HepG2 (cell line): ENCODE results near the gene BPHL. TPM values are rescaled to one million over a fixed set of nuclear protein-coding genes. Genes with fewer than 3 reads are reported as not detected.

Source experiments
- DPF2 ChIP-seq: sonication (generic); formaldehyde crosslinking; IDR thresholded peaks from 2 replicates; pipeline ENCODE4 v1.4.0; 2020; ENCODE audit warnings: mild to moderate bottlenecking, low read depth, missing genetic modification reagents, borderline replicate concordance
- GABPB1 ChIP-seq: IDR thresholded peaks from 2 replicates; pipeline ENCODE4 v1.6.1; 2016; ENCODE audit warnings: mild to moderate bottlenecking, missing genetic modification reagents, moderate library complexity, missing compliant biosample characterization
- HDAC1 ChIP-seq: sonication (generic); formaldehyde crosslinking; IDR thresholded peaks from 2 replicates; pipeline ENCODE4 v1.5.1; 2020; ENCODE audit warnings: mild to moderate bottlenecking, missing genetic modification reagents
- ISX ChIP-seq: sonication (generic); formaldehyde crosslinking; conservative IDR thresholded peaks from 2 replicates; pipeline ENCODE4 v1.5.0; 2020; ENCODE audit warnings: missing genetic modification reagents
- POLR2G ChIP-seq: fragments of 200-400 bp; formaldehyde crosslinking; IDR thresholded peaks from 2 replicates; pipeline ENCODE4 v1.6.1; 2018; ENCODE audit warnings: mild to moderate bottlenecking, low read depth, low read length, moderate library complexity
- SOX6 ChIP-seq, 2 experiments: fragments of 450-650 bp in 1 of 2; sonication (generic) in 1 of 2; formaldehyde crosslinking in 1 of 2; IDR thresholded peaks; 2 replicates each; pipeline versions ENCODE4 v1.4.0 to v1.6.1; 2017 to 2020; ENCODE audit warnings: antibody characterized with exemption in 1 of 2, mild to moderate bottlenecking in 1 of 2, missing genetic modification reagents in 1 of 2
- ZNF10 ChIP-seq: sonication (generic); formaldehyde crosslinking; IDR thresholded peaks from 2 replicates; pipeline ENCODE4 v1.4.0; 2020; ENCODE audit warnings: mild to moderate bottlenecking, low read depth, missing genetic modification reagents, borderline replicate concordance
- ZNF546 ChIP-seq: sonication (generic); formaldehyde crosslinking; conservative IDR thresholded peaks from 2 replicates; pipeline ENCODE4 v1.8.1; 2023; ENCODE audit warnings: mild to moderate bottlenecking, missing genetic modification reagents
- polyA plus RNA-seq, 8 experiments: library from polyadenylated mRNA; depleted of rRNA in 3 of 8; stranded (reverse) in 7 of 8; unstranded in 1 of 8; fragments of >200 nt; fragmentation: Illumina TruSeq in 4 of 8; extraction: Trizol in 4 of 8; gene quantifications; 2 replicates each; pipeline versions ENCODE4 v1.2.1 to v1.2.3, GENCODE V29; 2011 to 2016; ENCODE audit warnings: low read depth in 4 of 8, missing spikeins in 1 of 8, mixed read lengths in 1 of 8; ENCODE audit not compliant: insufficient read depth in 1 of 8
- total RNA-seq, 5 experiments: library from RNA; depleted of rRNA; stranded (reverse); fragments of >200 nt; fragmentation: Illumina TruSeq; extraction: Trizol; gene quantifications; 2 replicates each; pipeline ENCODE4 v1.2.3, GENCODE V29; 2016; ENCODE audit warnings: low read depth in 1 of 5
- TF ChIP-seq, protein P1 (sequence below): sonication (generic); formaldehyde crosslinking; IDR thresholded peaks from 2 replicates; pipeline ENCODE4 v1.5.0; 2020; ENCODE audit warnings: missing genetic modification reagents
- TF ChIP-seq, protein P2 (sequence below), 2 experiments: sonication (generic) in 1 of 2; formaldehyde crosslinking in 1 of 2; IDR thresholded peaks; 2 replicates each; pipeline versions ENCODE4 v1.6.1 to v1.9.0; 2014 to 2022; ENCODE audit warnings: antibody characterized with exemption in 1 of 2, borderline replicate concordance in 1 of 2, inconsistent platforms in 1 of 2, low read depth in 1 of 2, missing genetic modification reagents in 1 of 2
- TF ChIP-seq, protein P3 (sequence below): IDR thresholded peaks from 2 replicates; pipeline ENCODE4 v1.6.1; 2016; ENCODE audit warnings: mild to moderate bottlenecking, missing biosample characterization, missing genetic modification reagents
- TF ChIP-seq, protein P4 (sequence below): sonication (generic); formaldehyde crosslinking; IDR thresholded peaks from 2 replicates; pipeline ENCODE4 v1.5.0; 2020; ENCODE audit warnings: mild to moderate bottlenecking, missing genetic modification reagents, borderline replicate concordance

The BPHL gene
- total and polyA plus RNA-seq, 2 of the 13 experiments (the other 11 are each of a cell fraction or from before 2014, with no cell fraction given), result 37.8 to 39.5 TPM

DNA sequence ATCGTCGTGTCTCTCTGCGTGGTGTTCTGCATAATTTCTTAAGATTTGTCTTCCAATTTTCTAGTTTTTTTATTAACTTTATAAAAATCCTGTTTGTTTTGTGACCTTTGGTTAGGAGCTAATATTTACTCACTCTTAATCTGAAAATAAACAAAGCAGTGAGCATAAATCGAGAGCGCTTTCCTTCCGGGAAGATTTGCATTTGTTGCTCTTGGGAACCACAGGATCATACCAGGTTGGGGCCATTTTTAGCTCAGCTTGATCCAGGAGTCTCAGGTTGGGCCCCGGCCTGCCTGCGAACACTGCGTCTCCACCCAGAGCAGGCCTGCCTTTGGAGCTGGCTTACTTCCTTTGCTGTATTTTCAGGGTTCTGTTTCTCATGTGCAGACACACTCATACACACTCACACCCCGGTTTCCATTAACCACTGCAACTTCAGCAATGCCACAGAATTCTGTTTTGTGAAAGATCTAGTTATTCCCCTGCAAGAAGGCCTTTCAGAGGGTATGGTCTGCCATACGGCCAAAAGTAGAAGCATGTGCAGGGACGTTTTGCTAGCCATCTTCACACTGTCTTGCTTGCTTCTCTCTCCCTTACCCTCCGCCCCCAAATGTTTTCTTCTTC lies 17.3 kb downstream of the BPHL start (continued):
- TF ChIP-seq ZNF10 (CRISPR knock-in tag), result no peak
- peak; percentile 42; the same call in 1 of the 2 replicates for TF ChIP-seq GABPB1
- no peak for TF ChIP-seq ZNF546 (CRISPR knock-in tag)
- TF ChIP-seq HDAC1 (CRISPR knock-in tag), result peak; percentile 50; the same call in 1 of the 2 replicates
- TF ChIP-seq, protein P1, sequence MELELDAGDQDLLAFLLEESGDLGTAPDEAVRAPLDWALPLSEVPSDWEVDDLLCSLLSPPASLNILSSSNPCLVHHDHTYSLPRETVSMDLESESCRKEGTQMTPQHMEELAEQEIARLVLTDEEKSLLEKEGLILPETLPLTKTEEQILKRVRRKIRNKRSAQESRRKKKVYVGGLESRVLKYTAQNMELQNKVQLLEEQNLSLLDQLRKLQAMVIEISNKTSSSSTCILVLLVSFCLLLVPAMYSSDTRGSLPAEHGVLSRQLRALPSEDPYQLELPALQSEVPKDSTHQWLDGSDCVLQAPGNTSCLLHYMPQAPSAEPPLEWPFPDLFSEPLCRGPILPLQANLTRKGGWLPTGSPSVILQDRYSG (CRISPR knock-in tag), result no peak
- TF ChIP-seq, protein P2, sequence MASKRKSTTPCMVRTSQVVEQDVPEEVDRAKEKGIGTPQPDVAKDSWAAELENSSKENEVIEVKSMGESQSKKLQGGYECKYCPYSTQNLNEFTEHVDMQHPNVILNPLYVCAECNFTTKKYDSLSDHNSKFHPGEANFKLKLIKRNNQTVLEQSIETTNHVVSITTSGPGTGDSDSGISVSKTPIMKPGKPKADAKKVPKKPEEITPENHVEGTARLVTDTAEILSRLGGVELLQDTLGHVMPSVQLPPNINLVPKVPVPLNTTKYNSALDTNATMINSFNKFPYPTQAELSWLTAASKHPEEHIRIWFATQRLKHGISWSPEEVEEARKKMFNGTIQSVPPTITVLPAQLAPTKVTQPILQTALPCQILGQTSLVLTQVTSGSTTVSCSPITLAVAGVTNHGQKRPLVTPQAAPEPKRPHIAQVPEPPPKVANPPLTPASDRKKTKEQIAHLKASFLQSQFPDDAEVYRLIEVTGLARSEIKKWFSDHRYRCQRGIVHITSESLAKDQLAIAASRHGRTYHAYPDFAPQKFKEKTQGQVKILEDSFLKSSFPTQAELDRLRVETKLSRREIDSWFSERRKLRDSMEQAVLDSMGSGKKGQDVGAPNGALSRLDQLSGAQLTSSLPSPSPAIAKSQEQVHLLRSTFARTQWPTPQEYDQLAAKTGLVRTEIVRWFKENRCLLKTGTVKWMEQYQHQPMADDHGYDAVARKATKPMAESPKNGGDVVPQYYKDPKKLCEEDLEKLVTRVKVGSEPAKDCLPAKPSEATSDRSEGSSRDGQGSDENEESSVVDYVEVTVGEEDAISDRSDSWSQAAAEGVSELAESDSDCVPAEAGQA (IDR thresholded peaks at IDR 0.05; ENCODE audit: low read depth), result no peak
- TF ChIP-seq, protein P2 (CRISPR knock-in tag; IDR thresholded peaks at IDR 0.05; ENCODE audit: borderline replicate concordance), result no peak
- TF ChIP-seq ISX (CRISPR knock-in tag), result no peak
- no peak for TF ChIP-seq SOX6 (IDR thresholded peaks at IDR 0.05)
- TF ChIP-seq SOX6 (CRISPR knock-in tag; IDR thresholded peaks at IDR 0.05), result 0 out of 2 replicates have a peak, but pooled peaks have one; percentile 4
- TF ChIP-seq POLR2G, result 0 out of 2 replicates have a peak, but pooled peaks have one; percentile 22
- TF ChIP-seq, protein P3, sequence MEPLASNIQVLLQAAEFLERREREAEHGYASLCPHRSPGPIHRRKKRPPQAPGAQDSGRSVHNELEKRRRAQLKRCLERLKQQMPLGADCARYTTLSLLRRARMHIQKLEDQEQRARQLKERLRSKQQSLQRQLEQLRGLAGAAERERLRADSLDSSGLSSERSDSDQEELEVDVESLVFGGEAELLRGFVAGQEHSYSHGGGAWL (CRISPR knock-in tag), result peak; percentile 42; the same call in 1 of the 2 replicates
- TF ChIP-seq, protein P4, sequence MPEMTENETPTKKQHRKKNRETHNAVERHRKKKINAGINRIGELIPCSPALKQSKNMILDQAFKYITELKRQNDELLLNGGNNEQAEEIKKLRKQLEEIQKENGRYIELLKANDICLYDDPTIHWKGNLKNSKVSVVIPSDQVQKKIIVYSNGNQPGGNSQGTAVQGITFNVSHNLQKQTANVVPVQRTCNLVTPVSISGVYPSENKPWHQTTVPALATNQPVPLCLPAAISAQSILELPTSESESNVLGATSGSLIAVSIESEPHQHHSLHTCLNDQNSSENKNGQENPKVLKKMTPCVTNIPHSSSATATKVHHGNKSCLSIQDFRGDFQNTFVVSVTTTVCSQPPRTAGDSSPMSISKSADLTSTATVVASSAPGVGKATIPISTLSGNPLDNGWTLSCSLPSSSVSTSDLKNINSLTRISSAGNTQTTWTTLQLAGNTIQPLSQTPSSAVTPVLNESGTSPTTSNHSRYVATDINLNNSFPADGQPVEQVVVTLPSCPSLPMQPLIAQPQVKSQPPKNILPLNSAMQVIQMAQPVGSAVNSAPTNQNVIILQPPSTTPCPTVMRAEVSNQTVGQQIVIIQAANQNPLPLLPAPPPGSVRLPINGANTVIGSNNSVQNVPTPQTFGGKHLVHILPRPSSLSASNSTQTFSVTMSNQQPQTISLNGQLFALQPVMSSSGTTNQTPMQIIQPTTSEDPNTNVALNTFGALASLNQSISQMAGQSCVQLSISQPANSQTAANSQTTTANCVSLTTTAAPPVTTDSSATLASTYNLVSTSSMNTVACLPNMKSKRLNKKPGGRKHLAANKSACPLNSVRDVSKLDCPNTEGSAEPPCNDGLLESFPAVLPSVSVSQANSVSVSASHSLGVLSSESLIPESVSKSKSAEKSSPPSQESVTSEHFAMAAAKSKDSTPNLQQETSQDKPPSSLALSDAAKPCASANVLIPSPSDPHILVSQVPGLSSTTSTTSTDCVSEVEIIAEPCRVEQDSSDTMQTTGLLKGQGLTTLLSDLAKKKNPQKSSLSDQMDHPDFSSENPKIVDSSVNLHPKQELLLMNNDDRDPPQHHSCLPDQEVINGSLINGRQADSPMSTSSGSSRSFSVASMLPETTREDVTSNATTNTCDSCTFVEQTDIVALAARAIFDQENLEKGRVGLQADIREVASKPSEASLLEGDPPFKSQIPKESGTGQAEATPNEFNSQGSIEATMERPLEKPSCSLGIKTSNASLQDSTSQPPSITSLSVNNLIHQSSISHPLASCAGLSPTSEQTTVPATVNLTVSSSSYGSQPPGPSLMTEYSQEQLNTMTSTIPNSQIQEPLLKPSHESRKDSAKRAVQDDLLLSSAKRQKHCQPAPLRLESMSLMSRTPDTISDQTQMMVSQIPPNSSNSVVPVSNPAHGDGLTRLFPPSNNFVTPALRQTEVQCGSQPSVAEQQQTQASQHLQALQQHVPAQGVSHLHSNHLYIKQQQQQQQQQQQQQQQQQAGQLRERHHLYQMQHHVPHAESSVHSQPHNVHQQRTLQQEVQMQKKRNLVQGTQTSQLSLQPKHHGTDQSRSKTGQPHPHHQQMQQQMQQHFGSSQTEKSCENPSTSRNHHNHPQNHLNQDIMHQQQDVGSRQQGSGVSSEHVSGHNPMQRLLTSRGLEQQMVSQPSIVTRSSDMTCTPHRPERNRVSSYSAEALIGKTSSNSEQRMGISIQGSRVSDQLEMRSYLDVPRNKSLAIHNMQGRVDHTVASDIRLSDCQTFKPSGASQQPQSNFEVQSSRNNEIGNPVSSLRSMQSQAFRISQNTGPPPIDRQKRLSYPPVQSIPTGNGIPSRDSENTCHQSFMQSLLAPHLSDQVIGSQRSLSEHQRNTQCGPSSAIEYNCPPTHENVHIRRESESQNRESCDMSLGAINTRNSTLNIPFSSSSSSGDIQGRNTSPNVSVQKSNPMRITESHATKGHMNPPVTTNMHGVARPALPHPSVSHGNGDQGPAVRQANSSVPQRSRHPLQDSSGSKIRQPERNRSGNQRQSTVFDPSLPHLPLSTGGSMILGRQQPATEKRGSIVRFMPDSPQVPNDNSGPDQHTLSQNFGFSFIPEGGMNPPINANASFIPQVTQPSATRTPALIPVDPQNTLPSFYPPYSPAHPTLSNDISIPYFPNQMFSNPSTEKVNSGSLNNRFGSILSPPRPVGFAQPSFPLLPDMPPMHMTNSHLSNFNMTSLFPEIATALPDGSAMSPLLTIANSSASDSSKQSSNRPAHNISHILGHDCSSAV (CRISPR knock-in tag), result no peak
- TF ChIP-seq DPF2 (CRISPR knock-in tag), result 0 out of 2 replicates have a peak, but pooled peaks have one; percentile 34
